T follicular helper cell (primary cell): ENCODE results near the gene CPNE5.
A peak's percentile ranks its signal among the peaks of the same experiment; 100 is the strongest.

Experiments used
- DNase-seq: peaks from one replicate; pipeline ENCODE4 v3.0.0-alpha.2; 2020; ENCODE audit warnings: low read depth

Gene CPNE5

DNA sequence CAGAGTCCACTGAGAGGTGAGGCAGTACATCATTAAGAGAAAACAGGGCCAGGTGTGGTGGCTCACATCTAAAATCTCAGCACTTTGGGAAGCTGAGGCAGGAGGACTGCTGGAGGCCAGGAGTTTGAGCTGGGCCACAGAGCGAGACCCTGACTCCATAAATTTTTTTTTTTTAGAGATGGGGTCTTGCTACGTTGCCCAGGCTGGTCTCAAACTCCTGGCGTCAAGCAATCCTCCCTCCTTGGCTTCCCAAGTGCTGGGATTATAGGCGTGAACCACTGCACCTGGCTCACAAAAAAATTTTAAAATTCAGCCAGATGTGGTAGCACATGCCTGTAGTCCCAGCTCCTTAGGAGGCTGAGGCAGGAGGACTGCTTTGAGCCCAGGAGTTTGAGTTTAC is 18.1 kb upstream of the CPNE5 start:
- no peak for DNase-seq

DNA sequence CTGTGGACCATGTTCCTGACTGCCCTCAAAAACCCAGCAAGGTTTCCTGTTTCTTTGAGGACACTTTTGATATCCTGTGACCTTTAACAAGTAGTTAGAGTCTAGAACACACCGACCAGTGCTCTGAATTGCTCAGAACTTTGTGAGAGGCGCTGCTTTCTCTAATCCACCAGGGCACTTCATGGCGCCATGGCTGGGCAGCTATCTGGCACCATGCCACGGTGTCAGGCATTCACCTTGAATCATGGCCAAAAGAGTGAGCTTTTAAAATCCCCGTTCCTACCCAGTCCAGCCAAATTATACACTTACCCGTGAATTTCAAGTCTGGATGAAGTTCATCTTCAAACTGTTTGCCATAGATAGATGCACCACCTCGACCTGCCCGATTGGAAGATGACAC is 17.0 kb upstream of the CPNE5 start:
- DNase-seq = no peak

DNA sequence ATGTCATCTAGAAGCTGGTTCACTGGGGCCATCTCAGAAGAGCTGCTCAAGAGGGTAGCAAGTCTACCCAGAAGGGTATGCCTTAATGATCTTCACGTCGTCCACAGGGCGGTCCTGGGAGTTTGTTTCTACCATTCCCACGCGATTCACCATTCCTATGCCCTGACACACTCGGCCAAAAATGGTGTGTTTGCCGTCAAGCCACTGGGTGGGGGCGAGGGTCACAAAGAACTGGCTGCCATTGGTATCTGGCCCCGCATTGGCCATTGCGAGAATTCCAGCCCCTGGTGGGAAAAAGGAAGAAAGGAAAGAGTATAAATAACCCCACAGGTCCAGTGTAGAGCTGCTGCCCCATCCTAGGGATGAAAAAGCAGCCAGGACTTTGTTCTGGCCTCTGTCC is 16.5 kb upstream of the CPNE5 start:
- DNase-seq = no peak

DNA sequence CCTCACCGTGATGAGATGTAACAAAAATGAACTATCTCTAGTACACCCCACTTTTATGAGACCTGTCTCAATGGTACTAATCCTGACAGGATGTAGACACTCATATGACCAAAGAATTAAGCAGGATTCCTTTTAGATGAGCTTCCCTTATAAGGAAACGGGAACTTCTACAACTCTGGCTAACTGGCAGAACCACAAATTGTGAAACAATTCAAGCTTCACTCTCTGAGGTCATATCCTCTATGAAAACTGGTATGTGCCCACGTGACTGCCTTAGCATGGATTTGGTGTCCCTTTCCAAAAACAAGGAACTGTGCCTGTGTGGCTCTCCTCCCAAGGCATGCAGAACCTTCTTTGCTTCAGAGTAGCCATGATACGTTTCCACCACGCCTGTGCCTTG is 14.1 kb upstream of the CPNE5 start:
- no peak for DNase-seq

- DNase-seq = no peak
Observed at GRCh38 chr6:36852481-36853147, 13.4 kb upstream of the CPNE5 start.

GRCh38 chr6:36851626-36852025 is 12.4 kb upstream of the CPNE5 start:
- no peak for DNase-seq

DNA sequence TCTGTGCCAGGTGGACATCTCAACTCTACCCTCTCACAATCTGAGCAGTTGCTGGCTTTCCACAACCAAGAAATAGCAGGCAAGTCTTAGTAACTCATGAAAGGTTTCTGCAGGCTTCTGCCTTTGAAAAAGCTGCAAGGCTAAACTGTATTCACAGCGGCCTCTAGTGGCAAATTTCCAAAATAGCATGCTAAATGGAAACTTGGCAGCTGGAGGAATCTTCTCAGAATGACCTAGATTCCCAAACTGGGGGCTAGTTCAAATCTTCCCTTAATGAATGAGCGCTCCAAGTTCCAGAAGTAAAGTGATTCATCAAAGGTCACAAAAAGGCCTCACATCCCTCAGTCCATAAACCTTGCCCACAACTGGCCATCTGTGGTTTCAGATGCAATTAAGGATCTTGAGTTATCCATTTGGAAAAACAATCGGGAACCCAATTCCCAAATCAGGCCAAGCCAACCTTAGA is 11.9 kb upstream of the CPNE5 start:
- DNase-seq = peak; percentile 9

- DNase-seq = no peak
Observed at GRCh38 chr6:36850021-36850420, 10.8 kb upstream of the CPNE5 start.

GRCh38 chr6:36848658-36849441 is 9.6 kb upstream of the CPNE5 start:
- no peak for DNase-seq

- no peak for DNase-seq
Observed at GRCh38 chr6:36847991-36848390, 8.7 kb upstream of the CPNE5 start.

GRCh38 chr6:36847152-36847551 is 7.9 kb upstream of the CPNE5 start:
- DNase-seq = no peak

- DNase-seq = no peak
Observed at GRCh38 chr6:36845233-36845632, 6.0 kb upstream of the CPNE5 start.

- no peak for DNase-seq
Observed at GRCh38 chr6:36844232-36845170, 5.3 kb upstream of the CPNE5 start.

GRCh38 chr6:36843170-36843569 is 3.9 kb upstream of the CPNE5 start:
- DNase-seq = no peak

DNA sequence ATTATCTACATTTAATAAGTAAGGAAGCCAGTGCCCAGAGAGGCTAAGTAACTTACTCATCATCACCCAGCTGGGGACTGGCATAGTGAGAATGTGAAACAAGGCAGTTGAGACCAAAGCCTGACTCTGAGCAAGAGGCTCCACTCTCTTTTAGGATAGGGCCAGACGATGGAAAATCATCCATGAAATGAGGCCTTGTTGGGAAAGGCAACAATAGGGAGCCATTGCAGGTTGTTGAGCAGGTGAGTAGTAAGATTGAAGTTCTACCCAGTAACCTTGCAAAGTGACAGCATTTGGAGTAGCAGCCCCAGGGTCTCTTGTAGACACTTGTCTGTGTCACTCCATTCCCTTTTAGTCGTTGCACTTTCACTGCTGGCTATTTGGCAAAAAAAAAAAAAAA is 2.5 kb upstream of the CPNE5 start:
- DNase-seq = no peak

GRCh38 chr6:36840432-36841403 is 1.5 kb upstream of the CPNE5 start:
- DNase-seq = peak; percentile 13

GRCh38 chr6:36839749-36840431 is 646 bp upstream of the CPNE5 start:
- DNase-seq = peak; percentile 20

DNA sequence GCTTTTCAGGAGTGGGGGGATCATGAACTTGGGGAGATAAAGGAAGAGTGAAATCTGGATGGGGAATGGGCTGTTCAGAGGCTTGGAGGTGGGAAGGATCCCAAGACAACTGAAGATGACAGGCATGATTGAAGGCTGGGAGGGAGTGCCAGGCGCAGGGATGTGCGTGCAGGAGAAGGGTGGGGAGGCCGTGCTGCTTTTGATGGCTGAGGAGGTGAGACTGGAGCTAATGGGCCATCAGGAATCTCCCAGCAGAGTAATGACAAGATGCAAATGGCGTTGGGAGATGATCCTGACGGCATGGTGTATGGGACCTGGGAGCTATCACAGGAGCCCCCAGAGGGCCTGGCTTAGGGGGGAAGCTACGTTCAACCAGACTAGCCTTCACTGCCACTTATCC is 1.6 kb downstream of the CPNE5 start:
- DNase-seq = no peak

GRCh38 chr6:36837022-36837339 is 2.3 kb downstream of the CPNE5 start:
- DNase-seq = no peak

- no peak for DNase-seq
Observed at GRCh38 chr6:36836111-36837021, 2.9 kb downstream of the CPNE5 start.
